Neural cell (in vitro differentiated cells): ENCODE results near the gene SPTB. TPM values are rescaled to one million over a fixed set of nuclear protein-coding genes. Genes with fewer than 3 reads are reported as not detected.

Source experiments
- H2AFZ ChIP-seq: fragments of 200-600, 300-800 bp; sonication (generic), shearing (Covaris generic); 2 replicates; pipeline ENCODE4 v1.6.0; 2014; ENCODE audit warnings: low read depth, mild to moderate bottlenecking, antibody characterized with exemption, low read length, moderate library complexity
- H3F3A ChIP-seq: fragments of 200-600 bp; shearing (Covaris generic); 2 replicates; pipeline ENCODE4 v1.6.1; 2016; ENCODE audit warnings: mild to moderate bottlenecking, moderate library complexity, mixed read lengths, antibody characterized with exemption, low read length; ENCODE audit not compliant: insufficient read depth, poor library complexity, severe bottlenecking
- H3K27ac ChIP-seq: fragments of 200-600, 300-800 bp; sonication (generic), shearing (Covaris generic); 2 replicates; pipeline ENCODE4 v1.5.1; 2014; ENCODE audit warnings: mild to moderate bottlenecking, low read length, moderate library complexity
- H3K27me3 ChIP-seq: fragments of 300-800, 200-600 bp; sonication (generic), shearing (Covaris generic); 2 replicates; pipeline ENCODE4 v1.6.0; 2014; ENCODE audit warnings: mild to moderate bottlenecking, low read depth, low read length, moderate library complexity; ENCODE audit not compliant: insufficient read depth
- H3K36me3 ChIP-seq: fragments of 300-800, 200-600 bp; sonication (generic), shearing (Covaris generic); 2 replicates; pipeline ENCODE4 v1.5.1; 2014; ENCODE audit warnings: mild to moderate bottlenecking, antibody characterized with exemption, low read length, moderate library complexity; ENCODE audit not compliant: insufficient read depth
- H3K4me2 ChIP-seq: fragments of 300-800, 200-600 bp; sonication (generic), shearing (Covaris generic); 2 replicates; pipeline ENCODE4 v1.6.0; 2014; ENCODE audit warnings: mild to moderate bottlenecking, low read length
- H3K4me3 ChIP-seq: fragments of 300-800, 200-600 bp; sonication (generic), shearing (Covaris generic); 2 replicates; pipeline ENCODE4 v1.5.1; 2014; ENCODE audit warnings: mild to moderate bottlenecking, low read length, moderate library complexity
- H3K79me2 ChIP-seq: fragments of 200-600 bp; shearing (Covaris generic); replicated peaks from 2 replicates; pipeline ENCODE4 v1.6.0; 2014; ENCODE audit warnings: mild to moderate bottlenecking, low read length, moderate library complexity; ENCODE audit not compliant: insufficient read depth
- H3K9ac ChIP-seq: fragments of 300-800, 200-600 bp; sonication (generic), shearing (Covaris generic); 2 replicates; pipeline ENCODE4 v1.6.1; 2016; ENCODE audit warnings: mild to moderate bottlenecking, low read length, mixed read lengths
- H3K9me2 ChIP-seq: fragments of 200-600 bp; shearing (Covaris generic); 2 replicates; pipeline ENCODE4 v1.6.1; 2016; ENCODE audit warnings: mild to moderate bottlenecking, low read length, mixed read lengths; ENCODE audit not compliant: insufficient read depth
- H3K9me3 ChIP-seq: fragments of 200-600, 300-800 bp; sonication (generic), shearing (Covaris generic); 2 replicates; pipeline ENCODE4 v1.6.1; 2016; ENCODE audit warnings: mild to moderate bottlenecking, mixed run types, low read length, moderate library complexity, mixed read lengths
- H4K20me1 ChIP-seq: fragments of 200-600 bp; shearing (Covaris generic); 2 replicates; pipeline ENCODE4 v1.6.1; 2016; ENCODE audit warnings: mild to moderate bottlenecking, mixed run types; ENCODE audit not compliant: insufficient read depth
- CTCF ChIP-seq: fragments of 450-650 bp; IDR thresholded peaks from 2 replicates; pipeline ENCODE4 v1.5.1; 2014; ENCODE audit warnings: antibody characterized with exemption, mild to moderate bottlenecking, moderate library complexity; ENCODE audit not compliant: poor library complexity, severe bottlenecking
- EP300 ChIP-seq: fragments of 450-650 bp; conservative IDR thresholded peaks from 2 replicates; pipeline ENCODE4 v1.6.1; 2014; ENCODE audit warnings: antibody characterized with exemption, mild to moderate bottlenecking, moderate library complexity; ENCODE audit not compliant: poor library complexity, severe bottlenecking
- EZH2 ChIP-seq: fragments of 200-600, 300-800 bp; shearing (Covaris generic), sonication (generic); IDR thresholded peaks from 2 replicates; pipeline ENCODE4 v1.6.1; 2014; ENCODE audit warnings: antibody characterized with exemption, low read length, borderline replicate concordance, mild to moderate bottlenecking; ENCODE audit not compliant: insufficient read depth, poor library complexity, severe bottlenecking
- MXI1 ChIP-seq: fragments of 450-650 bp; conservative IDR thresholded peaks from 2 replicates; pipeline ENCODE4 v1.6.1; 2014; ENCODE audit warnings: antibody characterized with exemption, mild to moderate bottlenecking; ENCODE audit not compliant: poor library complexity, severe bottlenecking
- POLR2AphosphoS5 ChIP-seq: IDR thresholded peaks from 2 replicates; pipeline ENCODE4 v1.6.1; 2012
- RAD21 ChIP-seq: fragments of 450-650 bp; conservative IDR thresholded peaks from 2 replicates; pipeline ENCODE4 v1.6.1; 2014; ENCODE audit warnings: antibody characterized with exemption, mild to moderate bottlenecking, moderate library complexity
- REST ChIP-seq: IDR thresholded peaks from 2 replicates; pipeline ENCODE4 v1.6.1; 2012; ENCODE audit warnings: borderline replicate concordance
- SMC3 ChIP-seq: fragments of 450-650 bp; conservative IDR thresholded peaks from 2 replicates; pipeline ENCODE4 v1.6.1; 2014; ENCODE audit warnings: antibody characterized with exemption, mild to moderate bottlenecking, moderate library complexity; ENCODE audit not compliant: poor library complexity
- TAF1 ChIP-seq: IDR thresholded peaks from 2 replicates; pipeline ENCODE4 v1.6.1; 2012; ENCODE audit warnings: low read depth
- polyA plus RNA-seq: library from polyadenylated mRNA; depleted of rRNA; stranded (reverse); fragments of >200 nt; gene quantifications from 2 replicates; pipeline ENCODE4 v1.2.3, GENCODE V29; 2014

Gene SPTB
- polyA plus RNA-seq, 1 donor from 2014 or later, result 1.9 TPM

- Histone ChIP-seq H3K4me3 (no peak overlapping the region), H3K4me2 (no peak overlapping the region), H3F3A (no peaks in the 10 kb centered on the region), H3K9me3 (no peaks in the 10 kb centered on the region), H3K36me3 (no peaks in the 10 kb centered on the region), H3K27ac (no peak overlapping the region), H3K27me3 (no peaks in the 10 kb centered on the region), H3K9ac (no peak overlapping the region), H4K20me1 (no peaks in the 10 kb centered on the region), H3K9me2 (no peaks in the 10 kb centered on the region), H2AFZ (no peak overlapping the region), H3K79me2 (no peaks in the 10 kb centered on the region)
- TF ChIP-seq MXI1 (no peak), TAF1 (no peak), SMC3 (no peak), REST (no peak), POLR2AphosphoS5 (no peak), EZH2 (no peak), RAD21 (no peak), CTCF (no peak), EP300 (no peak)
Measured at GRCh38 chr14:64792231-64792630, 87.5 kb downstream of the SPTB start.

- Histone ChIP-seq H3K9me2 (no peaks in the 10 kb centered on the region), H3F3A (no peaks in the 10 kb centered on the region), H2AFZ (no peak overlapping the region), H3K9me3 (no peaks in the 10 kb centered on the region), H3K4me2 (no peak overlapping the region), H3K27me3 (no peaks in the 10 kb centered on the region), H3K27ac (no peak overlapping the region), H4K20me1 (no peaks in the 10 kb centered on the region), H3K9ac (no peak overlapping the region), H3K79me2 (no peaks in the 10 kb centered on the region), H3K36me3 (no peaks in the 10 kb centered on the region), H3K4me3 (no peak overlapping the region)
- TF ChIP-seq TAF1, result no peak
- no peak for TF ChIP-seq SMC3
Measured at GRCh38 chr14:64790478-64790877, 89.2 kb downstream of the SPTB start.

- Histone ChIP-seq H3K79me2 (no peaks in the 10 kb centered on the region), H3K27me3 (no peaks in the 10 kb centered on the region), H3F3A (no peaks in the 10 kb centered on the region), H3K4me3 (no peak overlapping the region), H3K27ac (no peak overlapping the region), H4K20me1 (no peaks in the 10 kb centered on the region), H3K36me3 (no peaks in the 10 kb centered on the region), H3K9me2 (no peaks in the 10 kb centered on the region), H3K4me2 (no peak overlapping the region), H3K9ac (no peak overlapping the region), H3K9me3 (no peaks in the 10 kb centered on the region), H2AFZ (no peak overlapping the region)
- TF ChIP-seq EZH2 (no peak), SMC3 (no peak), REST (no peak), CTCF (no peak), MXI1 (no peak), RAD21 (no peak), POLR2AphosphoS5 (no peak), EP300 (no peak), TAF1 (no peak)
Measured at GRCh38 chr14:64789696-64790095, 90.0 kb downstream of the SPTB start.
